GM21447 (cell line): ENCODE results near the gene LAMC3.

ENCODE experiments used
- ATAC-seq: cut with Tn5 transposase; IDR thresholded peaks from one replicate; pipeline ENCODE4 v1.9.1; 2021; ENCODE audit not compliant: unreplicated experiment

Gene LAMC3

GRCh38 chr9:130977811-130978221 is 31.2 kb upstream of the LAMC3 start:
- no peak for ATAC-seq

- ATAC-seq = no peak
These were observed 29.2 kb upstream of the LAMC3 start for GRCh38 chr9:130979591-130980385.

GRCh38 chr9:130980526-130980925 is 28.4 kb upstream of the LAMC3 start:
- no peak for ATAC-seq

GRCh38 chr9:130981002-130981755 is 27.8 kb upstream of the LAMC3 start:
- no peak for ATAC-seq

GRCh38 chr9:130981756-130982137 is 27.2 kb upstream of the LAMC3 start:
- no peak for ATAC-seq

GRCh38 chr9:130982636-130983358 is 26.2 kb upstream of the LAMC3 start:
- no peak for ATAC-seq

GRCh38 chr9:130983359-130983670 is 25.7 kb upstream of the LAMC3 start:
- no peak for ATAC-seq

- no peak for ATAC-seq
These were observed 25.0 kb upstream of the LAMC3 start for GRCh38 chr9:130983970-130984369.

- no peak for ATAC-seq
These were observed 24.5 kb upstream of the LAMC3 start for GRCh38 chr9:130984521-130984920.

- no peak for ATAC-seq
These were observed 23.9 kb upstream of the LAMC3 start for GRCh38 chr9:130985029-130985428.

GRCh38 chr9:130985606-130986162 is 23.3 kb upstream of the LAMC3 start:
- no peak for ATAC-seq

GRCh38 chr9:130986356-130986965 is 22.5 kb upstream of the LAMC3 start:
- ATAC-seq = no peak

GRCh38 chr9:130987054-130987453 is 21.9 kb upstream of the LAMC3 start:
- ATAC-seq = no peak

GRCh38 chr9:130987738-130988399 is 21.1 kb upstream of the LAMC3 start:
- no peak for ATAC-seq

GRCh38 chr9:130988400-130988747 is 20.6 kb upstream of the LAMC3 start:
- no peak for ATAC-seq

- ATAC-seq = no peak
These were observed 20.1 kb upstream of the LAMC3 start for GRCh38 chr9:130988905-130989304.

- no peak for ATAC-seq
These were observed 19.6 kb upstream of the LAMC3 start for GRCh38 chr9:130989391-130989790.

GRCh38 chr9:130989891-130990290 is 19.1 kb upstream of the LAMC3 start:
- ATAC-seq = no peak

- no peak for ATAC-seq
These were observed 18.5 kb upstream of the LAMC3 start for GRCh38 chr9:130990306-130990977.
